Activated CD8-positive, alpha-beta memory T cell treated with anti-CD3 and anti-CD28 coated beads, Interleukin-2, amount 50 U/mL, for 1 hour (primary cell): ENCODE measurements around the gene HLCS.

ENCODE experiments used
- DNase-seq: peaks from one replicate; pipeline ENCODE4 v3.0.0-alpha.2; 2020; ENCODE audit errors: extremely low read depth

The HLCS gene

DNA sequence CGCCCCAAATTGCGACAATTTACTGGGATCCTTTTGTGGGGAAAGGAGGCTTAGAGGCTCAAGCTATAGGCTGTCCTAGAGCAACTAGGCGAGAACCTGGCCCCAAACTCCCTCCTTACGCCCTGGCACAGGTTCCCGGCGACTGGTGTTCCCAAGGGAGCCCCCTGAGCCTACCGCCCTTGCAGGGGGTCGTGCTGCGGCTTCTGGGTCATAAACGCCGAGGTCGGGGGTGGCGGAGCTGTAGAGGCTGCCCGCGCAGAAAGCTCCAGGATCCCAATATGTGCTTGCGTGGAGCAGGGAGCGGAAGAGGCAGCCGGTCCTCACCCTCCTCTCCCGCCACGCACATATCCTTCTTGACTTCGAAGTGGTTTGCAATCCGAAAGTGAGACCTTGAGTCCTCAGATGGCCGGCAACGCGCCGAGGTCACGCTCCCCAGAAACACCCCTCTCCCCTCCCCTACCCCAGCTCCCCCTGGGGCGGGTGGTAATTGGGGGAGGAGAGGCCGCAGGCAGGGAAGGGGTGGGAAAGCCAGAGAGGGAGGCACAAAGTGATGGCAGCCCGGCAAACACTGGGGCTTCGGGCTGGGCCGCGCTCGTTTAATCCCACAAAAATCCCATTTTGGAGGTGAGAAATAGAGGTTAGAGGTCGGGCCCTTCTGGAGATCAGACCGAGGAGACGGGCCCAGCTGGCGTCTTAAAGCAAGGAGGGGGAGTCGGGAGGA is 261.4 kb downstream of the HLCS start:
- DNase-seq = no peak

GRCh38 chr21:36704281-36704957 is 262.1 kb downstream of the HLCS start:
- no peak for DNase-seq

GRCh38 chr21:36703626-36704280 is 262.7 kb downstream of the HLCS start:
- DNase-seq = no peak

- DNase-seq = no peak
Observed at GRCh38 chr21:36703123-36703522, 263.3 kb downstream of the HLCS start.

DNA sequence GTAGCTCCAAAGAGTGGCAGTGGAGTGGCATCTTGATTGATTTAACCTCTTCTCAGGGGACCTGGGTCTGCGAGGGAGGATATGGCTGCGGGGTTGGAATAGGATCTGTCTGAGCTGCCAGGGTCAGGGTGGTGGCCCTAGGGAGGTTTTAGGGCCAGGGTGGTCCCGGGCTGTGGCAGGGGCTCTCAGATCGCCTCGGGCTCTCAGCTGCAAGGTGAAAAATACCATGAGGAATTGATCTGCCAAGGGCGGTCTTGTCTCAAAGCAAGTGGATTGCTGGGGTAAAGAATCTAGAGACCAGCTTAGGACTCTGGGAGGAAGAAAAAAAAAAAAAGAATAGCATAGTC is 263.9 kb downstream of the HLCS start:
- no peak for DNase-seq

DNA sequence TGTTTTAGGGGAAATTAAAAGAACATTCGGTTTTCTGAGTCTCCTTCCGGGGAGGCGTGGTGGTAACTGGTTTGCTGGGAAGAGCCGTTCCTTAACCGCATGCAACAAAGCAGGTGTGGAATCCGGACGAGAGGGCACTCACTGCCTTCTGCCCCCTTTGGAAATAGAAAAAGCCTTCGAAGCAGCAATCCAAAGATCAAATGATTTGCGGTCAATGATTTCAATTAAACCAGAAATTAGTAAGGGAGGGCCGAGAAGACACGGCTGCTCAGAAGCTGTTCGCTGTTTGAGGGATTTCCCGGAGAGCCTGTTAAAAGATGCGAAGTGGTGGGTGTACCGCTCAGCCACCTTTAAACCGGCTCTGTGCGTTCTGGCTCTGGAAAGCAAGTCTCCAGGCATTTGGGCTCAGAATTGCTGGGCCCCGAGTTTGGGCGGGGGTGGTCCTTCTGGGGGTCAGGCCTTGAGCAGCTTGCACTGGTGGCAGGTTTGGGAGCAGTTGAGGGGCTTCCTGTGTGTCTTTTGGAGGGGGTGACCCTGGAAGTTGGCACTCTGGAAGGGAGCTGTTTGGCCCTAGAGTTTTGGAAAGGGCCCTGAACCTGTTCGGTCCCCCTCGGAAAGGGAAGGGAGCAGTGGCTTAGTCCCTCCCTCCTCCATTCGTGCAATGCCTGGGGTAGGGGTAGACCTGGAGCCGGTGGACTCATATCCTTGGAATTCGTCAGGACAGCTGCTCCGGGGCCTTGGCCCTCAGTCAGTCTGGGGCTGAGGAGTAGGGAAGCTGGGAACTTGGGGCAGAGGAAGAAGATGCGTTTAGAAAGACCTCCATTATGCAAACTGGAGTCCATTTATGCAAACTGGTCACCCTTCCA is 264.5 kb downstream of the HLCS start:
- DNase-seq = no peak

DNA sequence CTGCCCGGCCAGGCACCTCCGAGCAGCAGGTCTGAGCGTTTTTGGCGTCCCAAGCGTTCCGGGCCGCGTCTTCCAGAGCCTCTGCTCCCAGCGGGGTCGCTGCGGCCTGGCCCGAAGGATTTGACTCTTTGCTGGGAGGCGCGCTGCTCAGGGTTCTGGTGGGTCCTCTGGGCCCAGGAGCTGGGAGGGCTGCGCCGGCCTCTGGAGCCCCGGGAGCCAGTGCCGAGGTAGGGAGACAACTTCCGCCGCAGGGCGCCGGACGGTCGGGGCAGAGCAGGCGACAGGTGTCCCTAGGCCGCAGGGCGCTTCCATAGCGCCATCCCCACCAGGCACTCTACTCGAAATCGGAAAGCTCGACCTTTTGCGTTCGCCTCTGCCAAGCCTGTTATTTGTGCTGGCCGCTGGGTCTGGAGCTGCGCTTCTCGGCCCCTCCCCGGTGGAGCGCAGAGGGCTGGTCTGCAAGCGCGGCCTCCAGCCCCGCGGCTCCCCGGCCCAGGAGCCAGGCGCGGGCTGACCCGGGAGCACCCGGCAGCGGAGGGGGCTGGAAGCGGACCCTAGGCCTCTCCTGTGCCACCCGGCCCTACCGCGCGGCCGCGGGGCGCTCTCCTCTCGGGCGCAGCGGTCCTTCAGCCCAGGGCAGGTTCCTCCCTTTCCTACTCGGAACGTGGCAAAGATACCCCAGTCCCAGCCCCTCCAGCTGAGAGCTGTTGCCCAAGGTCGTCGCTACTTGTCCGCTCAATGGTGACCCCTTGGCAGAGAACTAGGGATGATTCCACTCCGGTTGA is 265.3 kb downstream of the HLCS start:
- DNase-seq = no peak
